ENCODE measurements around the gene COMMD7. TPM values are rescaled to one million over a fixed set of nuclear protein-coding genes. Genes with fewer than 3 reads are reported as not detected.
A peak's percentile ranks its signal among the peaks of the same experiment; 100 is the strongest.
"Not testable (repeated sequence)": the region's sequence is repeated elsewhere in the genome, so short reads cannot be mapped to it uniquely, and the experiment has no call there.

COMMD7 gene
- total RNA-seq, 1 experiment from 2014 or later, result 100.0 TPM

DNA sequence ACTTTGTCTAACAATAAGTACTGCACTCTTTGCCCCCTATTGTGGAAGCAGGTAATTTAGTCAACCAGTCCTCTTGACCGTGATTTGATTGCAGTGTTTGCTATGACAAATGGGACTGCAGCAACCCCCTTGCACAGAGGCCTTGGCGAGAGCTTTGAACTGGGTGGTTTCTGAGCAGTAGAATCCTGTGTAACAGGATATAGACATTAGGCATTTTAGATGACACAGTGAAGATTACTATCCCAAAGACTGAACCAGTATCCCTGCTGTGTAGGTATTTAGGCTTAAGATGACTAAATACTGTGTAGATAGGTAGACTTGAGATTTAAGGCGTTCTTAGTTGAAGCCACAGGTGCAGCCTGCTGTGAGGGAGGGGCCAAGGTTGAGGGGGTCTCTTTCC lies 28.8 kb upstream of the COMMD7 start:
- in situ Hi-C loops (cut with HindIII; ENCODE audit: low pct_unique_long_range_greater_than_20kb, low sequenced_read_pairs), result no loop called here
- DNase-seq (ENCODE audit: low read depth), result no peak

DNA sequence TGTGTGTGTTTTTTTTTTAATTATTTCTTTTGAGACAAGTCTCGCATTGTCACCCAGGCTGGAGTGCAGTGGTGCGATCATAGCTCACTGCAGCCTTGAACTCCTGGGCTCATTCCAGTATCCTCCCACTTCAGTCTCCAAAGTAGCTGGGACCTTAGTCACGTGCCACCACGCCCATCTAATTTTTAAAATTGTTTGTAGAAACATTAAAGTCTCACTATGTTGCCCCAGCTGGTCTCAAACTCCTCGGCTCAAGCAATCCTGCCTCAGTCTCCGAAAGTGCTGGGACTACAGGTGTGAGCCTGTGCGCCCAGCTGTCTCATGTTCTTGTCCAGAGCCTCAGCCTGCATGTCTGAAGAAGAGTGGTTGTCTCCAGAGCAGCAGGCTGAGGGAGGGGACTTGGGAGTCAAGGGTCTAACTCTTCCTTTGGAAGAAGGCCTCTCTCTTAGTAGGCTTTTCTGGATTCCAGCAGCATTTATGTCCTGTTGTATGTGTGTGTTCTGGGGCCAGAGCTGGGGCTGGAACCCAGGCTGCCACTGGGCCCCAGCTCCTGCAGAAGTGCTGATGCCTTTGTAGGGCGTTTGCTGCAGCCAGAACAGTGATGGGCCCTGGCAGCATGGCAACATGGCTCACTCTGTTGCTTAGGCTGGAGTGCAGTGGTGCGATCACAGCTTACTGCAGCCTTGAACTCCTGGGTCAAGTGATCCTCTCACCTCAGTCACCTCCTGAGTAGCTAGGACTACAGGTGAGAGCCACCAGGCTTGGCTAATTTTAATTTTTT lies 24.3 kb upstream of the COMMD7 start:
- DNase-seq (ENCODE audit: low read depth), result peak; percentile 62
- in situ Hi-C loops (cut with HindIII; ENCODE audit: low pct_unique_long_range_greater_than_20kb, low sequenced_read_pairs), result no loop called here

GRCh38 chr20:32765230-32765875 lies 22.1 kb upstream of the COMMD7 start:
- peak; percentile 98 for DNase-seq (ENCODE audit: low read depth)
- in situ Hi-C loops (cut with HindIII; ENCODE audit: low pct_unique_long_range_greater_than_20kb, low sequenced_read_pairs), result not testable (repeated sequence)

DNA sequence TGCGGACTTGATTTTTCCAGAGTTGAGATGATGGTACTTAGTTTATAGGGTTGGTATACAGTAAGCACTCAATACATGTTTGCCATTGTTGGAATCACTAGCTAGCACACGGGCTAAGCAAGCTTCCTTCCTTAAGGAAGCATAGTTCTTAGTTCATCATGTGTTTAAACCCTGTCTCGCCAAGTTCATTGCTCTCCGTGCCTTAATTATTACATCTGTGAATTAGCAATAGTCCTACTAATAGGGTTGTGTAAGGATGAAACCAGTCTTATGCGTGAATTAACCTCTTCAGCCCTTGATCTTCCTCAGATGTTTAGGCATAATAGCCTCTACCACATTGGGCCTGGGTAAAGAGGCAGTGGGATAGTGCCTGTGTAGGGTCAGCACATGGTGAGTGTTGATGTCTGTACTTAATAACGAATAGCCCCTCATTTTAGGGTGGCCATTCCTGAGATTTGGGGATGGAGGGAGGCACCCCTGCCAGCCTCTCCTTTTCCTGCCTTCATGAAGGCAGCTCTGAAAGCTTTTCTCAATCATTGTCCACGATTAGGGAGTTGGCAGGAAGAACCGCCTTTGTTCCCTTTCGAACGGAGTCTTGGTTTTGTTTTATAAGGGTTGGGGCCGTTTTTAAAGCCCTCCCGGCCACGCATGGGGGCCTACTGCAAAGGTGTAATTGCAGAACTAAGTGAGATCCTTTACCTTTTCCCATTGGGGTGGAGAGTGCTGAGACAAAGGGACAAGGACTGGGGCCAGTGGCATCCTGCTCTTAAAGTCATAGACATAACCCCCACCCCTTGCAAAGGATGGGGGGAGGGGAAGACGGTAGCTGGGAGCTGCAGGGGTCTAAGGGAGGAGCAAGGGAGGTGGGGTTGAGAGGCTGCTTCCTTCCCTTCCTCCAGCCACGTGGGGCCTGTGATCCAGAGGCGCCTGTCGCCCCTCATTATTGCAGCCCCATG lies 21.0 kb upstream of the COMMD7 start:
- DNase-seq (ENCODE audit: low read depth), result peak; percentile 88
- in situ Hi-C loops (cut with HindIII; ENCODE audit: low pct_unique_long_range_greater_than_20kb, low sequenced_read_pairs), result no loop called here

DNA sequence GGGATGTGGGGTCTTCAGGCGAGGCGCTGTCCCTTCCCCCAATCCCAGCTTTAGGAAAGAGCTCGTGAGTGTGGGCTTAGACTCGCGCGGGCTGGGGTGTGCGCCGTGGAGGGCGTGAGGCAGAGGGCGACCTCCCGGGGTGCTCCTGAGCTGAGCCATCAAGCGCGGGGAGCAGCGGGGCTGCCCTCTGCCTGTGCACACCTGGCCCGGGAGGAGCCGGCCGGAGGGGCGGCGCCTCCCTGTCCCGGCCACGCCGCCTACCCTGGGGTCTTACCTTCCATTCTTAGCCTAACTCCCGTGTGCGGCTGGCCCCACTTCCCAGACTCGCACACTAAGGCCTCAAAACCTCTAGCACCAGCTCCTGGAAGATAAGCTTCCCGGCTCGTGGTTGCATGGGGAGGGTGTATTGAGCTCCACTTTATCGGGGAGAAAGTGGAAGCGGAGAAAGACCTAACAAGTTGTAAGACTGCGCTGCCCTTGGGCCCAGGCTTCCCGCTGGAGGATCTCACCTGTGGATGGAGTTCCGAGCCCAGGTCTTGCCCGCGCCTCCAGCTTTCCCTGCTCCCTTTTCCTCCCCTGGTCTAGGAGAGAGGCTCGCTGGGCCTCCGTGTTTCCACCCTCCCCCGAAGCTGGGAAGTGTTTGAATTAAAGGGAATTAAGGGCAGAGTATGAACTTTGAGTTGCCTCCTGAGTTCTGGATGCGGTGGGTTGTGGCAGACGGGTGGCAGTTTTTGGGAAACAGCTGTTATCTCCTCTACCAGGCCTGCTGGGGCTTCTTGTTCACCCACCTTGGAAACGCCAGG lies 20.1 kb upstream of the COMMD7 start:
- no peak for DNase-seq (ENCODE audit: low read depth)
- in situ Hi-C loops (cut with HindIII; ENCODE audit: low pct_unique_long_range_greater_than_20kb, low sequenced_read_pairs), result no loop called here

GRCh38 chr20:32762754-32763201 lies 19.5 kb upstream of the COMMD7 start:
- DNase-seq (ENCODE audit: low read depth), result no peak
- in situ Hi-C loops (cut with HindIII; ENCODE audit: low pct_unique_long_range_greater_than_20kb, low sequenced_read_pairs), result no loop called here

DNA sequence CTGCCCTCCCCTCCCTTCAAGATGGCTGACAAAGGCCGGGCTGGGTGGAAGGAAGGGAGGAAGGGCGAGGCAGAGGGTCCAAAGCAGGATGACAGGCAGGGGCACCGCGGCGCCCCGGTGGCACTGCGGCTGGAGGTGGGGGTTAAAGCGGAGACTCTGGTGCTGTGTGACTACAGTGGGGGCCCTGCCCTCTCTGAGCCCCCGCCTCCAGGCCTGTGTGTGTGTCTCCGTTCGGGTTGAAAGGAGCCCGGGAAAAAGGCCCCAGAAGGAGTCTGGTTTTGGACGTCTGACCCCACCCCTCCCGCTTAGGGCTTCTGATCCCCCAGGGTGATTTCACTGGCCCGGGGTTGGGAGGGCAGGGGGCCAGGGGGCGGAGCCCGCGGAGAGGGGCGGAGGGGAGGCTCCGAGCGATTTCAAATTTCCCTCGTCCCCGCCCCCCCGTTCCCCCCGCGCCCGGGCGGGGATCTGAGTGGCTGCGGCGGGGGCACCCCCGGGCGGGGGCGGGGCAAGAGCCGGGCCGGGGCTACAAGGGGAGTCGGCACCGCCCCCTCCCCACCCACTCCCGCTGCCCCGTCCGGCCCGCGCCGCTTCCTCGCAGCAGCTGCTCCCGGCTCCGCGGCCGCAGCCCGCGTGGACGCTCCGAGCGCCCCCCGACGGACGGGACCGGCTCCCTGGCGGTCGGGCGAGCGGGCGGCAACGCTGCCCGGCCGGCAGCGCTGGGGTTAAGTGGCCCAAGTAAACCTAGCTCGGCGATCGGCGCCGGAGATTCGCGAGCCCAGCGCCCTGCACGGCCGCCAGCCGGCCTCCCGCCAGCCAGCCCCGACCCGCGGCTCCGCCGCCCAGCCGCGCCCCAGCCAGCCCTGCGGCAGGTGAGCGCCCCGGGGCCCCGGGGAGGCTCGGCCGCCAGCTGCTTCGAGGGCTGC lies 18.8 kb upstream of the COMMD7 start, which contains the start of gene DNMT3B:
DNMT3B (plus strand) TSS at position 555 of the 923 bp plus-strand sequence. CDS start 17,939 bp downstream, outside the sequence.
- in situ Hi-C loops (cut with HindIII; ENCODE audit: low pct_unique_long_range_greater_than_20kb, low sequenced_read_pairs), result no loop called here
- DNase-seq (ENCODE audit: low read depth), result peak; percentile 80

DNA sequence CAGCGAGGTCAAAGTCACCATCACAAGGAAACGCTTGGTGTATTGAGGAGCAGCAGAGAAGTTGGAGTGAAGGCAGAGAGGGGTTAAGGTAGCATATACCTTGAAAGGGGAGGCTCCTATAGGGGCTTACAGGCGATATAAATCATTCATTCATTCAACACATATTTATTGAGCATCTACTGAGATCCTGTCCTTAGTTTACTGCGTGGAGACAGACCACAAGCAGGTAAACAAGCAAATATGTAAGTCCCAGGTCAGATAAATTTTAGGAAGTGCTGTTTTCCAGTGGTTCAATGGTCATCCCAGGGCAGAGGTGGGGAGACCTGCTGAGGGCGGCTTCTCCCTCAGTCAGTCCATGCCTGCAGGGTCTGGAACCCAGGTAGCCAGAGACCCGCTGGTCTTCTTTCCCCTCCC lies 18.2 kb upstream of the COMMD7 start:
- in situ Hi-C loops (cut with HindIII; ENCODE audit: low pct_unique_long_range_greater_than_20kb, low sequenced_read_pairs), result no loop called here
- no peak for DNase-seq (ENCODE audit: low read depth)

DNA sequence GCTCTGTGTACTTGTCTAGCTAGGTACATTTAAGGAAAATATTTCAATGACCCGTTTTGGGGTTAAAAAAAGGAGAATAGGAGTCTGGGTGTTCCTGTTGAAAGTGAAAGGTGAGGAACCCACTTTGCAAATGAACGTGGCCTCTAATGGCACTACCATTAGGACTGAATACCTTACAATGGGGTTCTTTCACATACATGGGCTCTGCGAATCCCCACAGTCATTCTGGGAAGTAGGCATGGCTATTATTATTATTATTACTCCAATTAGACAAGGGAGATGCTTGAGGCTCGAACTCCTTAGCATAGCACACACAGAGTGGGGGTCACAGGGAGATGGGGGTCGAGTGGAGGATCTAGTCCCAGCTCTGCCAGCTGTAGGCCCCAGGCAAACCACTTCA lies 12.9 kb upstream of the COMMD7 start:
- DNase-seq (ENCODE audit: low read depth), result no peak
- in situ Hi-C loops (cut with HindIII; ENCODE audit: low pct_unique_long_range_greater_than_20kb, low sequenced_read_pairs), result no loop called here

DNA sequence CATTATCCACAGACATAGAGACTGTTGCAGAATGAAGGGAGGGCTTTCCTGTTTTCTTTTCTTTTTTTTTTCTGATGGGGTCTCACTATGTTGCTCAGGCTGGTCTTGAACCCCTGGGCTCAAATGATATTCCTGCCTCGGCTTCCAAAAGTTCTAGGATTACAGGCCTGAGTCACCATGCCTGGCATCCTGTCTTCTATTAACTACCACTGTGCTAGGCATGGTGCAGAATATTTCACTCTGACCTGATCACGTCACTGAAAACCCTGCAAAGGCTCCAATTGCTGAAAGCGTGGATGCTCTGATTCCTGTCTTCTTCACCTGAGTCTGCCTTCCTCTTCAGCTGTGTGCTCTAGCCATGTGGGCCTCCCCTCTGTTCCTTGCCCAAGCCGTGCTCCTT lies 10.5 kb upstream of the COMMD7 start:
- DNase-seq (ENCODE audit: low read depth), result no peak
- in situ Hi-C loops (cut with HindIII; ENCODE audit: low pct_unique_long_range_greater_than_20kb, low sequenced_read_pairs), result no loop called here

- peak; percentile 72 for DNase-seq (ENCODE audit: low read depth)
- in situ Hi-C loops (cut with HindIII; ENCODE audit: low pct_unique_long_range_greater_than_20kb, low sequenced_read_pairs), result no loop called here
These were observed 9.4 kb upstream of the COMMD7 start for GRCh38 chr20:32752458-32753250.

GRCh38 chr20:32751702-32752457 lies 8.6 kb upstream of the COMMD7 start:
- no peak for DNase-seq (ENCODE audit: low read depth)
- in situ Hi-C loops (cut with HindIII; ENCODE audit: low pct_unique_long_range_greater_than_20kb, low sequenced_read_pairs), result no loop called here

- no peak for DNase-seq (ENCODE audit: low read depth)
- in situ Hi-C loops (cut with HindIII; ENCODE audit: low pct_unique_long_range_greater_than_20kb, low sequenced_read_pairs), result no loop called here
These were observed 8.0 kb upstream of the COMMD7 start for GRCh38 chr20:32751293-32751692.

DNA sequence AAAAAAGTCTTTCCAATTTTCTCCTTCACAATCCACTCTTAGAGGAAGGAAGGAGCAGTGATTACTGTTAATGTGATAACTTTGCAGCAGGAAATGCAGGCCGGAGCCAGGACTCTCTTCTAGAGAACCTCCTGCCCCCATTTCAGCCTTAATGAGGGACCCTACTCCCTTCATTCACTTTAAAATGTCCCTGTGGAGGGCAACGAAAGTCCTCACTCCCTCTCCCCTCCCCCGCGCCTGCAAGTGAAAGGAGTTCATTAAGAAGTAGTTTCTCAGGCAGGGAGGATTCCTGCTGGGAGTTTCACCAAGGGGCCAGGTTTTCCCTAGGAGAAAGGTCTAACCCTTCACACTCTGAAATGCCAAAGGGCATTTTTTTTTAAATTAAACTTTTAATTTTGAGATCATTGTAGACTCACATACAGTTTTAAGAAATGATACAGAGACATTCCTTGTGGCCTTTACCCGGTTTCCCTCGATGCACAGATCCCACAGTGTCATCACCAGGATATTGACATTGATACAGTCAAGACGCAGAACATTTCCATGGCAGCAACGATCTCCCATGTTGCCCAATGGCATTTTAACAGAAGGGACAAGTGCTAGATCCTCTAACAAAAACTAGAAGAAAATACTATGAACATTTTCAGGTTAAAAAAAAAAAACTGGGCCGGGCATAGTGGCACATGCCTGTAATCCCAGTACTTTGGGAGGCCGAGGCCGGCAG lies 6.8 kb upstream of the COMMD7 start:
- no peak for DNase-seq (ENCODE audit: low read depth)
- in situ Hi-C loops (cut with HindIII; ENCODE audit: low pct_unique_long_range_greater_than_20kb, low sequenced_read_pairs), result no loop called here
